Neural crest cell (in vitro differentiated cells): Measurements from ENCODE around the gene SCCPDH. TPM values are rescaled to one million over a fixed set of nuclear protein-coding genes. Genes with fewer than 3 reads are reported as not detected.

Experiments
- DNase-seq: peaks from one replicate; pipeline ENCODE4 v3.0.0; 2021; ENCODE audit warnings: low read depth, mixed read lengths, low spot score
- H3K27ac Mint-ChIP-seq: one replicate; pipeline ENCODE4 v1.8.0; 2021; ENCODE audit warnings: mild to moderate bottlenecking, mixed read lengths; ENCODE audit not compliant: unreplicated experiment
- H3K27me3 Mint-ChIP-seq: 2 replicates; pipeline ENCODE4 v1.8.0; 2021; ENCODE audit warnings: low read depth, mild to moderate bottlenecking, mixed read lengths
- H3K36me3 Mint-ChIP-seq: 2 replicates; pipeline ENCODE4 v1.8.0; 2021; ENCODE audit warnings: low read depth, mild to moderate bottlenecking, mixed read lengths
- H3K4me1 Mint-ChIP-seq: 2 replicates; pipeline ENCODE4 v1.8.0; 2021; ENCODE audit warnings: mixed read lengths
- H3K4me3 Mint-ChIP-seq: one replicate; pipeline ENCODE4 v1.8.0; 2021; ENCODE audit warnings: mild to moderate bottlenecking, mixed read lengths
- H3K9me3 Mint-ChIP-seq: 2 replicates; pipeline ENCODE4 v1.8.0; 2021; ENCODE audit warnings: mixed read lengths
- CTCF ChIP-seq: fragments of 200-600 bp; sonication (generic); conservative IDR thresholded peaks from 2 replicates; pipeline ENCODE4 v1.5.0; 2021; ENCODE audit warnings: antibody characterized with exemption, mild to moderate bottlenecking
- long read RNA-seq: library from polyadenylated mRNA; unstranded; transcript quantifications from one replicate; pipeline ENCODE4 v2.0.0, GENCODE V29; 2020
- total RNA-seq: library from RNA; stranded (reverse); gene quantifications from 2 replicates; pipeline ENCODE4 v1.2.1, GENCODE V29; 2021

SCCPDH gene, protein sequence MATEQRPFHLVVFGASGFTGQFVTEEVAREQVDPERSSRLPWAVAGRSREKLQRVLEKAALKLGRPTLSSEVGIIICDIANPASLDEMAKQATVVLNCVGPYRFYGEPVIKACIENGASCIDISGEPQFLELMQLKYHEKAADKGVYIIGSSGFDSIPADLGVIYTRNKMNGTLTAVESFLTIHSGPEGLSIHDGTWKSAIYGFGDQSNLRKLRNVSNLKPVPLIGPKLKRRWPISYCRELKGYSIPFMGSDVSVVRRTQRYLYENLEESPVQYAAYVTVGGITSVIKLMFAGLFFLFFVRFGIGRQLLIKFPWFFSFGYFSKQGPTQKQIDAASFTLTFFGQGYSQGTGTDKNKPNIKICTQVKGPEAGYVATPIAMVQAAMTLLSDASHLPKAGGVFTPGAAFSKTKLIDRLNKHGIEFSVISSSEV
- total RNA-seq, result 53.1 and 54.3 TPM in 2 replicates
- long read RNA-seq, transcript SCCPDH-201 (12 exons, 2,503 nt), result major isoform, 183 of 203 reads
- long read RNA-seq, partial matches to known transcripts, result 3 of 203 reads
- long read RNA-seq, other reads (novel, unspliced or antisense), result 17 of 203 reads

DNA sequence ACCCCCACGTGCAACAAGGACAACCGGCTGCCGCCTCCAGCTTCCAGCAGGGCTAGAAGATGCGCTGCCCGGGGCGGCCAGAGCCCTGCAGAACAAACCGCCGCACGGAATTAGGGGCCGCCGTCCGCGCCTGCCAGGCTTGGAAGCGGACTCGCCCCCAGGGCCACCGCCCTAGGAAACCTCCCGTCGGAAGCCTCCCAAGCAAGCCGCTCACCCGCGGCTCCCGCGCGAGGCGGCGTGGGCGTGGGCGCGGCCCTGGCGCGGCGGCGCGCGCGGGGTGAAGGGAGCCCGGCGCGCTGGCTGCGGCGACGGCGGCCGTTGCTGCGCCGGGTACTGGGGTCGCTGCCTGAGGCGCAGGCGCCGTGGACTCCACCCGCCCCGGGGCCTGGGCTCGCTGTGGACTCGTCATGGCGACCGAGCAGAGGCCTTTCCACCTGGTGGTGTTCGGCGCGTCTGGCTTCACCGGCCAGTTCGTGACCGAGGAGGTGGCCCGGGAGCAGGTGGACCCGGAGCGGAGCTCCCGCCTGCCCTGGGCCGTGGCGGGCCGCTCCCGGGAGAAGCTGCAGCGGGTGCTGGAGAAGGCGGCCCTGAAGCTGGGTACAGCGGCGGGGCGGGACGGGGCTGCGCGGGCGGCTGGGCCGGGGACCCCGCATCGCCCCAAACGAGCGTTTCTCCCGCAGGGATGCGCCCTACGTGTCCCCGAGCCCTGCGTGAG, at the start of gene SCCPDH:
Gene SCCPDH (plus strand): TSS at position 394 of the 715 bp plus-strand sequence. CDS start 14 bp downstream, at position 408.
- no peak for TF ChIP-seq CTCF
- H3K36me3 Mint-ChIP-seq, result peaks cover 29% of the 10 kb centered on the region
- peak within 1 kb of the TSS; percentile 98 for H3K4me3 Mint-ChIP-seq
- H3K4me1 Mint-ChIP-seq, result peaks cover 44% of the 10 kb centered on the region
- DNase-seq, result peak; percentile 66
- peak within 1 kb of the TSS; percentile 98 for H3K27ac Mint-ChIP-seq
- H3K9me3 Mint-ChIP-seq, result peaks cover 25% of the 10 kb centered on the region
- no peaks in the 10 kb centered on the region for H3K27me3 Mint-ChIP-seq

DNA sequence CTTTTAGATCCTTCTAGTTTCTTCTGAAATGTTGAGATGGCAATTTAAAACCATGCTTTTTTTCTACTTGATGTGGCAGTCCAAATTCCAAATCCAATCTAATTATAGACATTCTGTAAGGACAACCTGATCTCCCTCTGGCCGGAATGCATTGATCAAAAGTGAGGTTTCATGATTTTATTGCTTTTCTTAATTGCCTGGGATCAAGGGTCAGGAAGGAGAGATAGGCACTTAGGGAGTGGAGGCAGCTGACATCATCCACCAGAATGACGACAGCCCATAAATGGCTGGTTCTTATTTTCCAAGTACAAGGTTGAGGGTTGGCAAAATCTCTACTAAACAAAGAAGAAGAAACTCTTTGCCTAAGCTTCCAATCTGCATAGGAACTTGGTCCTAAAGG, 46.4 kb upstream of the SCCPDH start:
- Mint-ChIP-seq H3K4me3 (no peak overlapping the region), H3K36me3 (no peaks in the 10 kb centered on the region), H3K4me1 (peaks cover 32% of the 10 kb centered on the region), H3K27me3 (peaks cover 2% of the 10 kb centered on the region), H3K27ac (no peak overlapping the region), H3K9me3 (no peaks in the 10 kb centered on the region)
- no peak for DNase-seq
- no peak for TF ChIP-seq CTCF

DNA sequence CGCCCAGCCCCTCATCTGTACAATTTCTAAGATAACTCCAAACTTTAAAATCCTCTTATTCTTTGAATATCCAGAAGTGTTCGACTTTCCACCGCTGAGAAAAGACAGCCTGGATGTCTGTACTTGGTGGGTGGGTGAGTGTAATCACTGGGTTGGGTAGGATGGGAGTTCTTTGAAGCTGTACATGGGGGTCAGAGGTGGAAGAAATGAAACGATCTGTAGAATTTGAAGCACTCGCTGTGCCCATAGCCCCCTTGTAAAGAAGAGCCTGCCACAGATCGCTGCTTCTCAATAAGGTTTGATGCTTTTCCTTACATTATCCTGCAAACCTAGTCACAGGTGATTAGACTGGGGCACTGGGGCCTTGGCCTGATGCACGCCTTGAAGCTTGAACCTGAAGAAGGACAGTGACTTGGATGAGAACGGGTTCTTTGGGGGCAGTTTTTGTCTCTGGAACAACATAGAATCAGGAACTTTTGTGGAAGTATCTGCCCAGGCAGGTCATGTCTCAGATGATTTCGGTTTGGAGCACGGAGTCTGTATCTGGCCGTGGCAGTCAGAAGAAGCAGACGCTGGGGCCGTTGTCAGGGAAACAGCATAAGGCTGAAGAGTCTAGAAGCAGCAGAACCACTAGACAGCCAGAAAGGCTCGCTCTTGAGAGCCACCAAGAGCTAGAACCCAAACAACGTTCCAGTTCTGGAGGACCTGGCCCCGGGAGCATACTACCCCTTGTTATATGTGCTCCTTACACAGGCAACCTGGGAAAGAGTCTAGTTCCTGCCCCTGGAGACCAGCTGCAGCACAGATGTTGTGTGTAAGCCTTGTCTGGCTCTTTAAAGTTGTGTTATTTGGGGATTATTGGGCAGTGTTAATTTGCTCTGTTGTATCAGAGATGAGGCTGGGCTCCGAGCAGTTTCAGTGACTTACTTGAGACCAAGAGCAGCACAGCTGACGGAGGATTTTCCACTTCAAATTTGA, 45.1 kb upstream of the SCCPDH start:
- Mint-ChIP-seq H3K4me1 (peaks cover 31% of the 10 kb centered on the region), H3K4me3 (no peak overlapping the region), H3K9me3 (no peaks in the 10 kb centered on the region), H3K27me3 (peaks cover 2% of the 10 kb centered on the region), H3K27ac (peak overlapping the region; percentile 21), H3K36me3 (no peaks in the 10 kb centered on the region)
- DNase-seq, result no peak
- no peak for TF ChIP-seq CTCF

DNA sequence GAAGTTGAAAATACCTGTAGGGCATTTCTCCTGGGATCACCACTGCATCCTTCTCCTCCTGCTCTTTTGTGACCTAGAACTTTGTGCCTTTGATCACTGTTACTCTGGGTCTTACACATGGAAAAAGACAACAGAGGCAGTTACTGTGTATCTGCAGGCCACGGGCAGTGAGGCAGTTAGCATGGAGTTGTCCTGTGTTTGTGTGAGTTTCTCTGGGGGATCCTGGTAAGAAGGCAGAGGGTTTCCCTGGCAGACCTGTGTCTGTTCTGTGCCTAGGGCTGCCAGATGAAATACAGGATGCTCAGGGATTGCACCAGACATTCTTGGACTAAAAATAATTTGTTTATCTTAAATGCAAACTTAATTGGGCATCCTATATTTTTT, 44.4 kb upstream of the SCCPDH start:
- Mint-ChIP-seq H3K27ac (no peak overlapping the region), H3K36me3 (no peaks in the 10 kb centered on the region), H3K9me3 (no peaks in the 10 kb centered on the region), H3K27me3 (peaks cover 2% of the 10 kb centered on the region), H3K4me3 (no peak overlapping the region), H3K4me1 (peaks cover 28% of the 10 kb centered on the region)
- TF ChIP-seq CTCF, result no peak
- DNase-seq, result no peak

DNA sequence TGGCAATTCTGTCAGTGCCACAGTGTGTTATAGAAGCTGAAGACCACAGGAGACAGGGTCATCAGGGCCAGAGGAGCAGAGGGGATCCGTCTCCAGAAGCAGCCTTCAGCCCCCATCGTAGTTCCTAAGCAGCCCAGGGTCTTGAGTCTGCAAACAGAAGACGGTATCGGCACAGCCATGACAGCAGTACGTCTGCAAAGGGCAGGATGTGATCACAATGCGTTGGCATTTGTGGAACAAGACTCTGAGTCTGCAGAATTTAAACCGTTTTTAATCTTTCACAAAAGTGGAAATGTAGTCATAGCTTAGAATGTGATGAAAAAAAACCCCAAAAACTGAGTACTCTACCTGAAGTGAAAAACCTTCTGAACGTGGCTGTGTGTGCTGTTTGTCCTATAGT, 44.0 kb upstream of the SCCPDH start:
- TF ChIP-seq CTCF, result no peak
- H3K27me3 Mint-ChIP-seq, result peaks cover 2% of the 10 kb centered on the region
- H3K4me1 Mint-ChIP-seq, result peaks cover 28% of the 10 kb centered on the region
- no peaks in the 10 kb centered on the region for H3K36me3 Mint-ChIP-seq
- H3K9me3 Mint-ChIP-seq, result no peaks in the 10 kb centered on the region
- H3K4me3 Mint-ChIP-seq, result no peak overlapping the region
- H3K27ac Mint-ChIP-seq, result no peak overlapping the region
- DNase-seq, result no peak
